HG03378 (cell line): Measurements from ENCODE around the gene OGFR.
"Not testable (repeated sequence)": the region's sequence is repeated elsewhere in the genome, so short reads cannot be mapped to it uniquely, and the experiment has no call there.

ENCODE experiments used
- ATAC-seq: cut with Tn5 transposase; IDR thresholded peaks from one replicate; pipeline ENCODE4 v1.9.1; 2021; ENCODE audit warnings: mild to moderate bottlenecking, moderate library complexity; ENCODE audit not compliant: unreplicated experiment

Gene OGFR

DNA sequence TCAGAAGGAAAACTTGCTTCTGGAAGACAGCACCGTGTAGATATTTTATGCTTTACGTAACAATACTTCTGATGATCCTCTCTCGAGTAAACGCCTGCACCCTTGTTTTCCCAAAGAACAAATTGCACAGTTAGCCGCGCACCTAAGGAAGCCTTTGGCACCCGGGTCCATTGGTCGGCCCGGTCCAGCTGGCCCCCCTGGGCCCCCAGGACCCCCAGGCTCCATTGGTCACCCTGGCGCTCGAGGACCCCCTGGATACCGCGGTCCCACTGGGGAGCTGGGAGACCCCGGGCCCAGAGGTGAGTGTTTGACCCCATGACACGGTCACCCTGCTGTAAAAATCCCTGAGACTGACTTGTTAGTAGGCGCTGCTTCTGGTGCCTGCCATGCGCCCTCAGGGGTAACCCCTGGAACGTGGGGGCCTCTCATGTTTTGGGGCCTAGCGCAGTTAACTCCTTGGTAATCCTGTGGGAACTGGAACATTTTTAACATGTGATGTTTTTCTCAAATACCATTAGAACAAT is 32.4 kb downstream of the OGFR start:
- no peak for ATAC-seq

DNA sequence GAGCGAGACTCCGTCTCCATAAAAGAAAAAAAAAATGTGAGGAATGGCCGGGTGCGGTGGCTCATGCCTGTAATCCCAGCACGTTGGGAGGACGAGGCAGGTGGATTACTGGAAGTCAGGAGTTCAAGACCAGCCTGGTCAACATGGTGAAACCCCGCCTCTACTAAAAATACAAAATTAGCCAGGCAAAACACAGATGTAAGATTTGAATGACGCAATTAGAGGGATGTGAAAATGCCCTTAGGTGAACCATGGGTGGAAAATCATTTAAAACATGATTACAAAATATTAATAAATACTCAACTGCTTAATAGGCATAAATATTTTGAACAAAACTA is 33.1 kb downstream of the OGFR start:
- no peak for ATAC-seq

DNA sequence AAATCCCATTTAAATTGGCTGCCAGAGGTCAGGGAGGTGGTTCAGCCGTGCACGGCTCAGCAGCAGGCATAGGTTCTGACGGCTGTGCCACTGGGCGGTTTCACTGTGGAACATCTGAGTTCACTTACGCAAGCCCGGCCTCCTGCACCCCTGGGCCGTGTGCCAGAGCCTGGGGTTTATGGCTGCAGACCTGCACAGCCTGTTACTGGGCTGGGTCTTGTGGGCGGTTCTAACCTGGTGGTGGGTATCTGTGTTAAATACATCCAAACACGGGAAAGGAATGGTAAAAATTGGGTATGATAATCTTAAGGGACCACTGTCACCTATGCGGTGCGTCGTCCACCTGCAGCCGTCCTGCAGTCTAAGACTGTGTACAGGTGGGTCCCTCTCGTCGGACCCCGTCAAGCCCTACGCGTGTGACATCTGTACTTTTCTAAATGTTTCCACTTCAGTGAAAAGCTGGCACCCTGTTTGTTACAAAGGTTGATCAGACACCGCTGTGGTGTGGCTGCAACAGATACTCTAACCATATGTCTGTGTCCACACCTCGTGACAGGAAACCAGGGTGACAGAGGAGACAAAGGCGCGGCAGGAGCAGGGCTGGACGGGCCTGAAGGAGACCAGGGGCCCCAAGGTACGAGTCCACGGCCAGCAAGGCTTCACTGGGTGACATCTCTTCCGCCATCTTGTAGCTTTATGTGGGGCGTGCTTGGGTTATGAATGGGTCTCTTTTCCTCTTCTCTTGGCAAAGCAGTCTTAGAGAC is 33.7 kb downstream of the OGFR start:
- no peak for ATAC-seq

DNA sequence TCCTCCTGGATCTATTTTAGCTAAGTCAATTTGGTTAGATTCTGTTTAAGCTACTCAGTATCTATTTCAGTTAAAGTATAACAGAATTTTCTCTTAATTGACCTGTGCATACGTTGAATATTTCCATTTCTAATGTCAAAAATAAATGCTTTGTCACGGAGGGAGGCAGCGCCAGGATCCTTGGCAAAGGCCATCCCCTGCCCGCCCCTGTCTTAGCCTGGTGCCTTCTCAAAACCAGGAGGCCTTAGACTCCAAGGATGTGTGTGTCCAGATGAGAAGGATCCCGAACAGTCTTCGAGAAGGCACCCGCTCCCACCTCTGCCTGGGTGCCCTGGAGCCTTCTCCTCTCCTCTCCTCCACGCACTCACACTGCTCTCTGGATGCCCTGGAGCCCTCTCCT is 34.6 kb downstream of the OGFR start:
- no peak for ATAC-seq

DNA sequence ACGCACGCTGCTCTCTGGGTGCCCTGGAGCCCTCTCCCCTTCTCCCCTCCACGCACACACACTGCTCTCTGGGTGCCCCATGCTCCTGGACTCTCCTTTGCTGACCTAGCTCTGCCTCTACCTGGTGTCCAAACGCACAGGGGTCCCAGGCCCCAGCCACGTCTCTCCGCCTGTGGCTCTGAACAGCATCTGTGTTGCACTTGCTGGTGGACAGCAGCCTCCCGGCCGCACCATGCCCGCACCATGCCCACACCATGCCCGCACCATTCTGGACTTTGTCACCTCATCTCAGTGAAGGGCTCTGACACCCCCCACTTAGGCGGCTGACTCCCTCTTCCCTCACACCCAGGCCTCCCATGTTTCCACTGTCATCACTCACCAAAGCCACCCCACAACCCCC is 35.2 kb downstream of the OGFR start:
- ATAC-seq, result no peak

DNA sequence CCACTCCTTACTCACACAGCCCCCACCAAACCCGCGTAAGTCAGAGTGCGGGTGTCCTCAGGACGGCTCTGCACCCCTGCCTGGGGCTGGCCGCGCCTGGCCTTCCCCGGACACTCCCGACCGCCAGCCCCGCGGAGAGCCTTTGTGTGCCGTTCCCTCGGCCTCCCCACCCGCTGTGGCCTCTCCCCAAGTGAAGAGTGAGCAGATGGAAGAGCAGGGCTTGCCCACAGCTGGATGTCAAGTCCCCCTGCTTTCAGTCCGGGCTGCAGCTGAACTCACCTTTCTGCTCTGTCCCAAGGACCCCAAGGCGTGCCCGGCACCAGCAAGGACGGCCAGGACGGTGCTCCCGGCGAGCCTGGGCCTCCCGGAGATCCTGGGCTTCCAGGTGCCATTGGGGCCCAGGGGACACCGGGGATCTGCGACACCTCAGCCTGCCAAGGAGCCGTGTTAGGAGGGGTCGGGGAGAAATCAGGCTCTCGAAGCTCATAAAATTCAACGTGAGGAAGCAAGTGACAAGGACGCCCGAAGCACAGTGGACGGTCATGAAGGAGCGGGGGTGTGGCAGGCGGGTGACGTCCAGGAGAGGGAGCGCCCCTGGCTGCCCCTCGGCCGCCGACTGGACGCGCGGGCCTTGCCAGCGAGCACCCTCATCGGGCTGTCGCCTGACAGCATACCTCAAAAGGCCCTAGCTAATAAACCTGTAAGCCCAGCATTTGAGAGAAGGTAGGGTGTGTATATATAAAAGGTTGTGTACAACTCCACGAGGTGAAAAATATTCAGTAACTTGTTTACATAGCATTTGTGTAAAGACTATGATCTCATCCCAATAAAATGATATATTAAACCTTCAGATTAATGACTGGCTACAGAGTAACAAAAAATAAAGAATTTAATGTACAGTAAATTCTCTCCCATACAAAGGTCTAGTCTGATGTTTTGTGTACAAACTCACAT is 35.9 kb downstream of the OGFR start:
- no peak for ATAC-seq

DNA sequence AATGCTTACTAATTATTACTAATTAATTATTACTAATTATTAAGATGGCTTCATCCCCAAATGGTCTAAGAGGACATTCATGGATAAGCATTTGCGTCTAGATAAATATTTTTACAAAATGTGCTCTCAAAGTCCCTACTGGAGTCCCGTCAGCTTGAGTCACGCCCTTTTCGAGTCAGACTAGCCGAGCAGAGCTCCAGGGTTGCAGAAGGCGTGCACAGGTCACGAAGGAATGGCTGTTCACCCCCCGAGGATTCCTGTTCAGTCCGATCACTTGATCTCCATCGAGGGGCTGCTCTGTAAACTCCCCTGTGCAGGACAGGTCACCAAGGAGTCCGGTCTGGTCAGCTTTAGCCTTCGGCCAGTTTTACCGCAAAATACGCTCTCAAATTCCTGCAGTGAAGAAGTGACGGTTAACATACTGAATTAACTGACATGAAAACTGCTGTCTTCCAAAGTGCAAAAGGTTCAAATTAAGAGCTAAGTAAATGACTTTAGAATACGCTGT is 37.1 kb downstream of the OGFR start:
- ATAC-seq, result no peak

DNA sequence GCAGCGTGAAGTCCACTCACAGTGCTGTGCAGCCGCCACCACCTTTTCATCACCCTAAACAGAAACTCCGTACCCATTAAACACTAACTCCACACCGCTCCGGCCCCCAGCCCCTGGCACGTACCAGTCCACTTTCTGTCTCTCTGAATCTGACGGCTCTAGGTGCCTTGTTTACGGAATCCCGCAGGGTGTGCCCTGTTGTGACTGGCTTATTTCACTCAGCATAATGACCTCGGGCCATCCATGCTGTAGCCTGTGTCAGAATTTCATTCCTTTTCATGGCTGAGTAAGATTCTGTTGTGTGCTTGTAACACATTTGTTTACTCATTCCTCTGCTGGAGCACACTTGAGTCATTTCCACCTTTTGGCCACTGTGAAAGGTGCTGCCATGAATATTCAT is 39.0 kb downstream of the OGFR start:
- no peak for ATAC-seq

DNA sequence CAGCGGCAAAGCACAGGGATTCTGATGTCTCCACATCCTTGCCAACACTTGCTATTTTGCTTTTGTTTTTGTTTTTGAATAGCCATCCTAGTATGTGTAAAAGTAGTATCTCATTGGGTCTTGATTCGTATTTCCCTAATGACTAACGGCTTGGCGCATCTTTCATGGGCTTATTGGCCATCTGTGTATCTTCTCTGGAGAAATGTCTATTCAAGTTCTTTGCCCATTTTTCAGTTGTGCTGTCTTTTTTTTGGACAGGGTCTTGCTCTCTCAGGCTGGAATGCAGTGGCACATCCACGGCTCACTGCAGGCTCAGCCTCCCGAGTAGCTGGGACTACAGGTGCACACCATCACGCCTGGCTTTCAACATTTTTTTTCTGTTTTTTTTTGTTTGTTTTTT is 39.5 kb downstream of the OGFR start:
- ATAC-seq, result no peak

DNA sequence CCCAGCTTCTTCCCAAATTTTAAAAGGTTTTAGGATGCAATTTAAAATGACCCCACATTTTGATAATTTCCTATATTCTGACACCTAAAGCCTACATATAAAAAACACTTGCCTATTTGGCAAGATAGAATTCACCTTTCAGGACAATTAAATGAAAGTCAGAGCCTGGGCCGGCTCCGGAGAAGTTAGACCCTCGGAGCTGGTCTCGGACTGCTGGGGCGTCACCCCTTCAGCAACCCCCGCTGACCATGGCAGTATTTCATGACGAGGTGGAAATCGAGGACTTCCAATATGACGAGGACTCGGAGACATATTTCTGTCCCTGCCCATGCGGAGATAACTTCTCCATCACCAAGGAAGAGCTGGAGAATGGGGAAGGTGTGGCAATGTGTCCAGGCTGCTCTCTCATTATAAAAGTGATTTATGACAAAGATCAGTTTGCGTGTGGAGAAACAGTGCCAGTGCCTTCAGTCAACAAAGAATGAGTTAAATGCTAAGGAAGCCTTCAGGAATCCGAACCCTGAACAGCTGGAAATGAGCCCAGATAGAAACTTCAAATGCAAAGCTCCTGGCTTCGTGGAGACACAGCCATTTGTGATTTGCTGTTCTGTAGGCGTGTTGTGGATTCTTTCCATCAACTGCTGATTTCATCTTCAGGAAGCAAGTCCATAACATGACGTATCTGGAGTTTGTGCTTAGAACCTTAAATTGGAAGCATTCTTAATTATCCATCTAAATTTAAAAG is 41.0 kb downstream of the OGFR start:
- ATAC-seq, result no peak

DNA sequence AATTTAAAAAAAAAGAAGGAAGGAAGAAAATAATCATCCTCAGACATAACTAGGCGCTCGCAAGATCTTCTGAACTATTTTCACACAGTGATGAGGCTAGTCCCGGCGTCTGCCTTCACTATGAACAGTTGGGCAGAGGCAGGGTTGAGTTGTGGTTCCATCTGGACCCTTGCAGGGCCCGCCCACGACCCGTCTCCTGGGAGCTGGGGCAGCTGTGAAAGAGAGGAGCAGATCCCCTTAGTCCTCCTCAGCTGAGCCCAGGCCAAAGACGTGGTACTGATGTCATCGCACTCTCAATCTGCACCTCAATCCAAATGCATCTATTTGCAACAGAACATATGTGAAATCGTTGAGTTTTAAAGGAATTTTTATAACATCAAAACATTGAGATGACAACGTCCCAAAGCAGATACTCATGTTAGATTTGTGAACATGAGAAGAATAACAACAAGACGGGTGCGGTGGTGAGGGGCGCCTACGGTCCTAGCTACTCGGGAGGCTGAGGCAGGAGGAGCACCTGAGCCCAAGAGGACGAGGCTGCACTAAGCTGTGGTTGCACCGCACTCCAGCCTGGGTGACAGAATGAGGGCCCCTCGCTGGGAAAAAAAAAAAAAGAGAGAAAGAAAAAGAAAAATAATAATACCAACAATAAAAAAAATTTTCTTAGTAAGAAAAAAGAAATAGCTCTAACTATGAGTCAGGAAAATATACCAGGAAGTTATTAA is 41.7 kb downstream of the OGFR start:
- no peak for ATAC-seq

DNA sequence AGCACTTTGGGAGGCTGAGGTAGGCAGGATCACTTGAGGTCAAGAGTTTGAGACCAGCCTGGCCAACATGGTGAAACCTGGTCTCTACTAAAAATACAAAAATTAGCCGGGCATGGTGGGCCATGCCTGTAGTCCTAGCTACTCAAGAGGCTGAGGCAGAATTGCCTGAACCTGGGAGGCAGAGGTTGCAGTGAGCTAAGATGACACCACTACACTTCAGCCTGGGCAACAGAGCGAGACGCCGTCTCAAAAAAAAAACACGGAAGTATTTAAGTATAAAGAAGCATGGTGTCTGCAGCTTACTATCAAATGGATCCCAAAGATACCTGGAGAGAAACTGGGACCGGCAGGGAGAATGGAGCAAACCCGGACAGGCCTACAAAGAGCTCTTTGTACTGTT is 44.3 kb downstream of the OGFR start:
- ATAC-seq, result not testable (repeated sequence)

DNA sequence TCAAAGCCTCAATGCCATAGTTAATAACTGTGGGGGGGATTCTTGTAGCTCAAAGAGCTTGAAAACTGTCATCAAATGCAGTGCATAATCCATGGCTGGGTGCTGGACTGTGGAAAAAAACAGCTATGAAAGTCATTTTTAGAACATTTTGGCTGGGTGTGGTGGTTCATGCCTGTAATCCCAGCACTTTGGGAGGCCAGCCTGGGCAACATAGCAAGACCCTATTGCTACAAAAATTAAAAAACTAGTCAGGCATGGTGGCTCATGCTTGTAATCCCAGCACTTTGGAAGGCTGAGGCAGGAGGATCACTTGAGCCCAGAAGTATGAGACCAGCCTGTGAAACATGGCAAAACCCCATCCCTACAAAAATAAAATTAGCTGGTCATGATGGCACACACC is 44.8 kb downstream of the OGFR start:
- ATAC-seq, result no peak

DNA sequence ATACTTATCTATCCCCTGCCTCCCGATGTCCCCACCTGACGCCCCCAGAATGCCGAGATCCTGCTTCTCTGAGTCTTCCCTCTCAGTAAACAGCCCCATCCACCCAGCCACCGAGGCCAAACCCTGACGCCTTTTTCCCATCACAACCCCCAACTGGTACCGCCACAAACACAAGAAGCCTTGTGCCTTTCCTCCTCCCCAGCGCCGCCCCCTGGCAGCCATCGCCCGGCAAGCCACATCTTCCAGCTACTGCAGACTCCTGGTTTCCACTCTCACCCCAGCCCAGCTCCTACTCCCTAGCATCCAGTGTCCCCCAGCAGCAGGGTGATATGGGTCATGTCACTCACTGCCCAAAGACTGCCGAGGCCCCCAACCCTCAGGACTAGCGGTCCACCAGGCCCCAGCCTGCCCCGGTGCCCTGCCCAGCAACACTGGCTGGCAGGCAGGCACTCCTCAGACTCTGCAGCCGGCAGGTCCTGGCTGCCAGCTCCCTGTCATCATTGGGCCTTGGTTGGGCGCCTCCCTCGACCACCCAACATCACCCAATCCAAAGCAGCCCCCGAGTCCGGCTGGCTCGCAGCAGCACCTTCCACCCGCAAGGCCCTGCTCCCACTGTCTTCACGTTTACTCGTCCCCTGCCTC is 45.8 kb downstream of the OGFR start:
- no peak for ATAC-seq

DNA sequence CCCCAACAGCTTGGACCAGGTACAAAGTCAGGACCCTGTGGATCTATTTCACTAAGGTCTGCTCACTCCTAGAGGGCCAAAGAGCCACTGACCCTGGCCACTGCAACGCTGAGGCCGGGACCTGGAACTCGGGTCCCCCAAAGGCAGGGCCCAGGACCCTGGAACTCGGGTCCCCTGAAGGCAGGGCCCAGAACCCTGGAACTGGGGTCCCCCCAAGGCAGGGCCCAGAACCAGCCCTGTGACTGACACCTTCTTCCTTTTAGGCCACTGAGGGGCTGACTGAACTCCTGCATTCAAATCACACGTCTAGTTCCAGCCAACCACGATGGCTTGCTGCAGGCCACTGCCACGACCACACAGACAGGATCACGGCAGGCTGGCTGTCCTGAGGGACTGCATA is 47.6 kb downstream of the OGFR start:
- no peak for ATAC-seq

DNA sequence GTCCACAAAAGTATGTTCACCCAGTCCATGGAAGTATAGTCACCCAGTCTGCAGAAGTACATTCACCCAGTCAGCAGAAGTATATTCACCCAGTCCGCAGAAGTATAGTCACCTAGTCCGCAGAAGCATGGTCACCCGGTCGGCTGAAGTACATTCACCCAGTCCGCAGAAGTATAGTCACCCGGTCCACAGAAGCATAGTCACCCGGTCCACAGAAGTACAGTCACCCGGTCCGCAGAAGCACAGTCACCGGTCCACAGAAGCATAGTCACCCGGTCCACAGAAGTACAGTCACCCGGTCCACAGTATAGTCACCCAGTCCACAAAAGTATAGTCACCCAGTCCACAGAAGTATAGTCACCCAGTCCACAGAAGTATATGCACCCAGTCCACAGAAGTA is 48.2 kb downstream of the OGFR start:
- no peak for ATAC-seq

DNA sequence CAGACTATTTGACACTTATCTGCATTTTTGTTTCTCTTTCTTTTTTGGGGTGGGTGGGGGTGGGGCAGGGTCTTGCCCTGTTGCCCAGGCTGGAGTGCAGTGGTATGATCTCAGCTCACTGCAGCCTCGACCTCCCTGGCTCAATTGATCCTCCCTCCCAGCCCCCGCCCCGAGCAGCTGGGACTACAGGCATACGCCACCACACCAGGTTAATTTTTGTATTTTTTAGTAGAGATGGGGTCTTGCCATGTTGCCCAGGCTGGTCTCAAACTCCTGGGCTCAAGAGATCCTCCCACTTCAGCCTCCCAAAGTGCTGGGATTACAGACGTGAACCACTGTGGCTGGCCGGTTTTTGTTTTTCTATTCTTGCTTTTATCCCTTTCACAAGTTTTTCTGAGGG is 48.7 kb downstream of the OGFR start:
- not testable (repeated sequence) for ATAC-seq

DNA sequence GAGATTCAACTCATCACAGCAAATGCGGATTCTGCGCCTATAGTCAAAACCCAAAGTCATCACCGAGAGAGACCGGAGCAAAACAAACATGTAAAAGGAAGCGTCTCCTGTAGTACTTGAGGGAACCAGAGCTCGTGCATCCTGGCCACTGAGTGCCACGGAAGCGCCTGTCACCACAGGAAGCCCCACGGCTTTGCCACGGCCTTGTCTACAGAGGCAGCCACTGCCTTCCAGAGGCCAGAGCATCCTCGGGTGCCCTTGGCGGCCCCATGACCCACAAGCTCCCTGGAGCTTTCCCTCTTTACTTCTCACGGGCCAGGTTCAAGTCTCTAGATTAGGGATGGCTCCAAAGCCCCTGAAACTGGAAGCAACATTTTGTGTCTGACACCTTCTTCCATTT is 49.5 kb downstream of the OGFR start:
- ATAC-seq, result no peak

DNA sequence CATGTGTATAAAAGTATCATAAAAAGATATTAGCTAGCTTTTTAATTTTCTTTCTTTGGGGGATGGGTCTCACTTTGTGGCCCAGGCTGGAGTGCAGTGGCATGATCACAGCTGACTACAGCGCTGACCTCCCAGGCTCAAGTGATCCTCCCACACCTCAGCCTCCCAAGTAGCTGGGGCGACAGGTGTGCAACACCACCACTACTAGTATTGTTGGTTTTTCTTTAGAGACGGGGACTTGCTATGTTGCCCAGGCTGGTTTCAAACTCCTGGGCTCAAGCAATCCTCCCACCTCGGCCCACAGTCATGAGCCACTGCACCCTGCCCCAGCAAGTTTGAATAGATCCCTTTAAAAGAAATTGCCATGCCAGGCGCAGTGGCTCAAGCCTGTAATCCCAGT is 50.5 kb downstream of the OGFR start:
- no peak for ATAC-seq
